COLO829 (cell line): ENCODE data around the gene CEACAM6.
A peak's percentile ranks its signal among the peaks of the same experiment; 100 is the strongest.

Source experiments
- DNase-seq: peaks from one replicate; pipeline ENCODE4 v3.0.0; 2012; ENCODE audit warnings: low spot score

CEACAM6 gene

GRCh38 chr19:41796362-41796761 lies 41.0 kb downstream of the CEACAM6 start, which contains the start of gene CEACAM3:
Gene CEACAM3, plus strand, starts transcription at chr19:41796587. Its CDS starts 91 bp downstream, at chr19:41796678.
- DNase-seq, result no peak

- no peak for DNase-seq
Observed at GRCh38 chr19:41796901-41797300, 41.6 kb downstream of the CEACAM6 start.

- no peak for DNase-seq
Observed at GRCh38 chr19:41799444-41800000, 44.2 kb downstream of the CEACAM6 start.

GRCh38 chr19:41801031-41801430 lies 45.7 kb downstream of the CEACAM6 start:
- DNase-seq, result no peak

- DNase-seq, result no peak
Observed at GRCh38 chr19:41801792-41802211, 46.5 kb downstream of the CEACAM6 start.

GRCh38 chr19:41802770-41803169 lies 47.4 kb downstream of the CEACAM6 start:
- DNase-seq, result no peak

- no peak for DNase-seq
Observed at GRCh38 chr19:41804336-41804735, 49.0 kb downstream of the CEACAM6 start.

- DNase-seq, result no peak
Observed at GRCh38 chr19:41807176-41807575, 51.8 kb downstream of the CEACAM6 start.

GRCh38 chr19:41808663-41809566 lies 53.6 kb downstream of the CEACAM6 start:
- DNase-seq, result no peak

- DNase-seq, result no peak
Observed at GRCh38 chr19:41810301-41810700, 55.0 kb downstream of the CEACAM6 start.

- DNase-seq, result no peak
Observed at GRCh38 chr19:41811036-41811435, 55.7 kb downstream of the CEACAM6 start.

- no peak for DNase-seq
Observed at GRCh38 chr19:41811981-41812380, 56.7 kb downstream of the CEACAM6 start.

- DNase-seq, result no peak
Observed at GRCh38 chr19:41813911-41814310, 58.6 kb downstream of the CEACAM6 start.

GRCh38 chr19:41815301-41815700 lies 60.0 kb downstream of the CEACAM6 start:
- no peak for DNase-seq

- no peak for DNase-seq
Observed at GRCh38 chr19:41816761-41817160, 61.4 kb downstream of the CEACAM6 start.

- DNase-seq, result peak; percentile 54
Observed at GRCh38 chr19:41821003-41821735, 65.8 kb downstream of the CEACAM6 start.
